ENCODE results near the gene L3MBTL2.

DNA sequence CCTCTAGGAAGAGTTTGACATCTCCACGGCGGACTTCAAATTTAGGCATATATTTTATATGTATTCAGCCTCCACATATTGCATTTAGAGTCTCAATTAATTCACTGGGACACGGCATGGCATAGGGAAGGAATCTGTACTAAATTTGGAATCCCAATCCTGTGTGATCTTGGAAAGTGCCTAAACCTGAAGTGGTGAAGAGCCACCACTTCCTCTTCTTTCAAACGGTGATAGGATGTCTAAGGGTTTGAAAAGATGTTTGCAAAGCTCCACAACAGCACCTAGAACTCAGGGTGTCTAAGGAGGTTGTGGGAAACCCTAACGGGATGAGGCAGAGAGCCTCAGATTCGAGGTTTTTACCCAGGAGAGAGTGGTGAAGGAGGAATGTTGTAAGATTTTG, 1.0 kb upstream of the L3MBTL2 start:
- TF ChIP-seq, protein P1, sequence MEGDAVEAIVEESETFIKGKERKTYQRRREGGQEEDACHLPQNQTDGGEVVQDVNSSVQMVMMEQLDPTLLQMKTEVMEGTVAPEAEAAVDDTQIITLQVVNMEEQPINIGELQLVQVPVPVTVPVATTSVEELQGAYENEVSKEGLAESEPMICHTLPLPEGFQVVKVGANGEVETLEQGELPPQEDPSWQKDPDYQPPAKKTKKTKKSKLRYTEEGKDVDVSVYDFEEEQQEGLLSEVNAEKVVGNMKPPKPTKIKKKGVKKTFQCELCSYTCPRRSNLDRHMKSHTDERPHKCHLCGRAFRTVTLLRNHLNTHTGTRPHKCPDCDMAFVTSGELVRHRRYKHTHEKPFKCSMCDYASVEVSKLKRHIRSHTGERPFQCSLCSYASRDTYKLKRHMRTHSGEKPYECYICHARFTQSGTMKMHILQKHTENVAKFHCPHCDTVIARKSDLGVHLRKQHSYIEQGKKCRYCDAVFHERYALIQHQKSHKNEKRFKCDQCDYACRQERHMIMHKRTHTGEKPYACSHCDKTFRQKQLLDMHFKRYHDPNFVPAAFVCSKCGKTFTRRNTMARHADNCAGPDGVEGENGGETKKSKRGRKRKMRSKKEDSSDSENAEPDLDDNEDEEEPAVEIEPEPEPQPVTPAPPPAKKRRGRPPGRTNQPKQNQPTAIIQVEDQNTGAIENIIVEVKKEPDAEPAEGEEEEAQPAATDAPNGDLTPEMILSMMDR (IDR thresholded peaks at IDR 0.05; ENCODE audit: low read depth, low read length): no peak
- no peak for TF ChIP-seq EZH2phosphoT487 (IDR thresholded peaks at IDR 0.05; ENCODE audit: low read depth)

Measured in OCI-LY3 (cell line).